ENCODE measurements around the gene ZAP70.

- TF ChIP-seq CTCF (IDR thresholded peaks at IDR 0.05 in 2 of 3, conservative IDR thresholded peaks at IDR 0.05 in 1 of 3; ENCODE audit: control insufficient read depth in 2 of 3, extremely low read depth in 1 of 3, insufficient read depth in 1 of 3, low read depth in 3 of 3, low read length in 3 of 3) (no peak), CREM (IDR thresholded peaks at IDR 0.05; ENCODE audit: low read depth) (no peak), REST (IDR thresholded peaks at IDR 0.05; ENCODE audit: low read depth, low read length) (no peak), USF2 (IDR thresholded peaks at IDR 0.05; ENCODE audit: borderline replicate concordance, low read depth, low read length) (no peak), DPF2 (IDR thresholded peaks at IDR 0.05) (no peak), CHD1 (IDR thresholded peaks at IDR 0.05; ENCODE audit: low read depth, low read length) (no peak), POLR2A (IDR thresholded peaks at IDR 0.05; ENCODE audit: low read depth, low read length) (no peak)
These were observed 42.1 kb downstream of the ZAP70 start for GRCh38 chr2:97755491-97755890.
